Activated T-helper 2 cell treated with anti-CD3 and anti-CD28 coated beads, Interferon-gamma antibody, Interleukin-2, Interleukin-4, amounts not matched to agents 10 μg/mL and 5 μg/mL and 100 μg/mL, durations not matched to agents 14 hours and 24 hours and 36 hours (primary cell): Measurements from ENCODE around the gene ABCB8. TPM values are rescaled to one million over a fixed set of nuclear protein-coding genes. Genes with fewer than 3 reads are reported as not detected.

Experiments used
- DNase-seq: peaks from one replicate; pipeline ENCODE4 v3.0.0; 2021; ENCODE audit warnings: low spot score
- H3K27ac Mint-ChIP-seq: one replicate; pipeline ENCODE4 v1.8.0; 2021; ENCODE audit warnings: mixed read lengths
- H3K27me3 Mint-ChIP-seq: one replicate; pipeline ENCODE4 v1.8.0; 2021; ENCODE audit warnings: low read depth, mixed read lengths
- H3K36me3 Mint-ChIP-seq: one replicate; pipeline ENCODE4 v1.8.0; 2021; ENCODE audit warnings: low read depth, mixed read lengths
- H3K4me1 Mint-ChIP-seq: one replicate; pipeline ENCODE4 v1.8.0; 2021; ENCODE audit warnings: low read depth, mixed read lengths
- H3K4me3 Mint-ChIP-seq: one replicate; pipeline ENCODE4 v1.8.0; 2021; ENCODE audit warnings: low read depth, mild to moderate bottlenecking, moderate library complexity, mixed read lengths
- H3K9me3 Mint-ChIP-seq: one replicate; pipeline ENCODE4 v1.8.0; 2021; ENCODE audit warnings: mixed read lengths
- intact Hi-C: fragments of 100-400 bp; cut with micrococcal nuclease; formaldehyde crosslinking; loops from one replicate; pipeline ENCODE4 v1.15.1; 2023
- total RNA-seq: library from RNA; stranded (reverse); gene quantifications from 2 replicates; pipeline ENCODE4 v1.2.3, GENCODE V29; 2022

Gene ABCB8
- total RNA-seq, 1 donor from 2014 or later: 59.6 TPM

GRCh38 chr7:151070574-151070960, 42.3 kb downstream of the ABCB8 start:
- Mint-ChIP-seq H3K27me3 (no peaks in the 10 kb centered on the region), H3K27ac (no peak overlapping the region), H3K36me3 (peaks cover 50% of the 10 kb centered on the region), H3K4me1 (no peaks in the 10 kb centered on the region), H3K9me3 (no peaks in the 10 kb centered on the region), H3K4me3 (no peak overlapping the region)
- intact Hi-C loops: no loop called here
- DNase-seq: no peak

GRCh38 chr7:151071032-151071866, 43.0 kb downstream of the ABCB8 start:
- Mint-ChIP-seq H3K27ac (no peak overlapping the region), H3K27me3 (no peaks in the 10 kb centered on the region), H3K36me3 (peaks cover 55% of the 10 kb centered on the region), H3K4me1 (no peaks in the 10 kb centered on the region), H3K4me3 (no peak overlapping the region), H3K9me3 (no peaks in the 10 kb centered on the region)
- no peak for DNase-seq
- intact Hi-C loops: no loop called here

GRCh38 chr7:151073990-151074389, 45.7 kb downstream of the ABCB8 start:
- Mint-ChIP-seq H3K9me3 (no peaks in the 10 kb centered on the region), H3K27me3 (no peaks in the 10 kb centered on the region), H3K4me1 (peaks cover 3% of the 10 kb centered on the region), H3K4me3 (no peak overlapping the region), H3K36me3 (peaks cover 55% of the 10 kb centered on the region), H3K27ac (no peak overlapping the region)
- intact Hi-C loops: no loop called here
- no peak for DNase-seq

GRCh38 chr7:151074817-151075661, 46.8 kb downstream of the ABCB8 start:
- H3K4me3 Mint-ChIP-seq: no peak overlapping the region
- H3K4me1 Mint-ChIP-seq: peaks cover 9% of the 10 kb centered on the region
- DNase-seq: no peak
- no peaks in the 10 kb centered on the region for H3K27me3 Mint-ChIP-seq
- peaks cover 54% of the 10 kb centered on the region for H3K36me3 Mint-ChIP-seq
- no peaks in the 10 kb centered on the region for H3K9me3 Mint-ChIP-seq
- peak overlapping the region; percentile 26 for H3K27ac Mint-ChIP-seq
- intact Hi-C loops: no loop called here

- Mint-ChIP-seq H3K27me3 (no peaks in the 10 kb centered on the region), H3K9me3 (no peaks in the 10 kb centered on the region), H3K4me1 (peaks cover 9% of the 10 kb centered on the region), H3K4me3 (no peak overlapping the region), H3K36me3 (peaks cover 53% of the 10 kb centered on the region), H3K27ac (peak overlapping the region; percentile 26)
- intact Hi-C loops: no loop called here
- DNase-seq: no peak
Observed at GRCh38 chr7:151075662-151075971, 47.4 kb downstream of the ABCB8 start.

- Mint-ChIP-seq H3K9me3 (no peaks in the 10 kb centered on the region), H3K27ac (no peak overlapping the region), H3K4me1 (peaks cover 9% of the 10 kb centered on the region), H3K4me3 (no peak overlapping the region), H3K27me3 (no peaks in the 10 kb centered on the region), H3K36me3 (peaks cover 49% of the 10 kb centered on the region)
- intact Hi-C loops: no loop called here
- no peak for DNase-seq
Observed at GRCh38 chr7:151075978-151076426, 47.8 kb downstream of the ABCB8 start.

GRCh38 chr7:151076863-151077704, 48.8 kb downstream of the ABCB8 start:
- Mint-ChIP-seq H3K4me3 (no peak overlapping the region), H3K27me3 (no peaks in the 10 kb centered on the region), H3K36me3 (peaks cover 40% of the 10 kb centered on the region), H3K27ac (no peak overlapping the region), H3K9me3 (no peaks in the 10 kb centered on the region), H3K4me1 (peaks cover 10% of the 10 kb centered on the region)
- intact Hi-C loops: no loop called here
- DNase-seq: no peak

- no peak for DNase-seq
- Mint-ChIP-seq H3K27ac (peak overlapping the region; percentile 24), H3K4me1 (peaks cover 12% of the 10 kb centered on the region), H3K36me3 (peaks cover 40% of the 10 kb centered on the region), H3K9me3 (no peaks in the 10 kb centered on the region), H3K27me3 (no peaks in the 10 kb centered on the region), H3K4me3 (peak overlapping the region; percentile 49)
- intact Hi-C loops: no loop called here
Observed at GRCh38 chr7:151077705-151078232, 49.5 kb downstream of the ABCB8 start.

GRCh38 chr7:151078233-151079040, 50.2 kb downstream of the ABCB8 start:
- intact Hi-C loops: no loop called here
- H3K27me3 Mint-ChIP-seq: no peaks in the 10 kb centered on the region
- H3K36me3 Mint-ChIP-seq: peaks cover 42% of the 10 kb centered on the region
- peaks cover 13% of the 10 kb centered on the region for H3K4me1 Mint-ChIP-seq
- no peak for DNase-seq
- H3K27ac Mint-ChIP-seq: peak overlapping the region; percentile 24
- no peaks in the 10 kb centered on the region for H3K9me3 Mint-ChIP-seq
- H3K4me3 Mint-ChIP-seq: peak overlapping the region; percentile 77

- no peak for DNase-seq
- intact Hi-C loops: no loop called here
- H3K4me1 Mint-ChIP-seq: peaks cover 15% of the 10 kb centered on the region
- H3K9me3 Mint-ChIP-seq: no peaks in the 10 kb centered on the region
- peak overlapping the region; percentile 82 for H3K4me3 Mint-ChIP-seq
- H3K36me3 Mint-ChIP-seq: peaks cover 36% of the 10 kb centered on the region
- no peak overlapping the region for H3K27ac Mint-ChIP-seq
- H3K27me3 Mint-ChIP-seq: no peaks in the 10 kb centered on the region
Observed at GRCh38 chr7:151079199-151079910, 51.1 kb downstream of the ABCB8 start.

- peaks cover 33% of the 10 kb centered on the region for H3K36me3 Mint-ChIP-seq
- H3K27ac Mint-ChIP-seq: peak overlapping the region; percentile 75
- peaks cover 4% of the 10 kb centered on the region for H3K27me3 Mint-ChIP-seq
- no peak for DNase-seq
- peaks cover 20% of the 10 kb centered on the region for H3K4me1 Mint-ChIP-seq
- H3K9me3 Mint-ChIP-seq: no peaks in the 10 kb centered on the region
- H3K4me3 Mint-ChIP-seq: peak overlapping the region; percentile 82
- intact Hi-C loops: loop anchor here (1.0 to 10.0 kb wide), 2 partner anchors 22 to 145 kb away; partner anchors contain the start of gene ABCF2
Observed at GRCh38 chr7:151080067-151080521, 51.8 kb downstream of the ABCB8 start.
